ENCODE data around the gene GGT5. TPM values are rescaled to one million over a fixed set of nuclear protein-coding genes. Genes with fewer than 3 reads are reported as not detected.

Gene GGT5
- total and polyA plus RNA-seq, 2 donors (not counting 1 experiment from before 2014, with no cell fraction given): under 0.01 to 9.1 TPM

DNA sequence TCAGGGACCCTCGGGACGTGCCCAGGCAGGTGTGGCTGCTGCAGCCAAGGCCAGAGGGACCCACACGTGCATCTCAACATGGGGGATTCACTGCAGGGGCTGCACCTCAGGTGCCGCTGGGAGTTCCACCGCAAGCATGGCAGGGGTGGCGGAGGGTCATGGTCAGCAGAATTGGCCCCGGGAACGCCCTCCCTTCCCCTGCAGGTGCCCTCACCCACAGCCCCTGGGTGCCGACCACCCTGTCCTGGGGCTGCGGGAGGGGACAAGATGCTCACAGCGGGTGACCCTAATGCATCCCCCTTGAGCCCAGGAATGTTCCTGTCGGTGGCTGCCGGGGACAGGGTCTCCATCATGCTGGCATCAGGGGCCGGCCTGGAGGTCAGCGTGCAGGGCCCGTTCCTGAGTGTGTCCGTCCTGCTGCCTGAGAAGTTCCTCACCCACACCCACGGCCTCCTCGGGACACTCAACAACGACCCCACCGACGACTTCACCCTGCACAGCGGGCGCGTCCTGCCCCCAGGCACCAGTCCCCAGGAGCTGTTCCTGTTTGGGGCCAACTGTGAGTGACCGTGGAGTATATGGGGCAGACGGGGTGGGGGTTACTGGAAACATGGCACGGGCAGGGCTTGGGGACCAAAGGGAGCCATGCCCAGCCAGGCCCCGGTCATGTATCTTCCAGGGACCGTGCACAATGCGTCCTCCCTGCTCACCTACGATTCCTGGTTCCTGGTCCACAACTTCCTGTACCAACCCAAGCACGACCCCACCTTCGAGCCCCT lies 57.8 kb downstream of the GGT5 start:
- no peak overlapping the region for H2AFZ ChIP-seq (ENCODE audit: low read length)
- no peak for DNase-seq (ENCODE audit: low read depth in 2 of 2)
- H3K4me1 ChIP-seq (ENCODE audit: control insufficient read depth, extremely low read depth, insufficient read depth, low read length): peaks cover 6% of the 10 kb centered on the region
- H3K9ac ChIP-seq (ENCODE audit: insufficient read depth, low read length): no peak overlapping the region
- H4K20me1 ChIP-seq (ENCODE audit: control insufficient read depth, extremely low read depth, insufficient read depth, low read length): no peaks in the 10 kb centered on the region
- H3K27ac ChIP-seq (ENCODE audit: insufficient read depth, low read length): no peak overlapping the region
- no peaks in the 10 kb centered on the region for H3K9me3 ChIP-seq (ENCODE audit: control insufficient read depth, insufficient read depth, low read depth, low read length)
- TF ChIP-seq, protein P1, sequence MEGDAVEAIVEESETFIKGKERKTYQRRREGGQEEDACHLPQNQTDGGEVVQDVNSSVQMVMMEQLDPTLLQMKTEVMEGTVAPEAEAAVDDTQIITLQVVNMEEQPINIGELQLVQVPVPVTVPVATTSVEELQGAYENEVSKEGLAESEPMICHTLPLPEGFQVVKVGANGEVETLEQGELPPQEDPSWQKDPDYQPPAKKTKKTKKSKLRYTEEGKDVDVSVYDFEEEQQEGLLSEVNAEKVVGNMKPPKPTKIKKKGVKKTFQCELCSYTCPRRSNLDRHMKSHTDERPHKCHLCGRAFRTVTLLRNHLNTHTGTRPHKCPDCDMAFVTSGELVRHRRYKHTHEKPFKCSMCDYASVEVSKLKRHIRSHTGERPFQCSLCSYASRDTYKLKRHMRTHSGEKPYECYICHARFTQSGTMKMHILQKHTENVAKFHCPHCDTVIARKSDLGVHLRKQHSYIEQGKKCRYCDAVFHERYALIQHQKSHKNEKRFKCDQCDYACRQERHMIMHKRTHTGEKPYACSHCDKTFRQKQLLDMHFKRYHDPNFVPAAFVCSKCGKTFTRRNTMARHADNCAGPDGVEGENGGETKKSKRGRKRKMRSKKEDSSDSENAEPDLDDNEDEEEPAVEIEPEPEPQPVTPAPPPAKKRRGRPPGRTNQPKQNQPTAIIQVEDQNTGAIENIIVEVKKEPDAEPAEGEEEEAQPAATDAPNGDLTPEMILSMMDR (conservative IDR thresholded peaks at IDR 0.05 in 1 of 2, IDR thresholded peaks at IDR 0.05 in 1 of 2; ENCODE audit: low read depth in 1 of 2, low read length in 2 of 2): no peak
- TF ChIP-seq EZH2 (IDR thresholded peaks at IDR 0.05; ENCODE audit: low read length, missing control alignments): no peak
- no peaks in the 10 kb centered on the region for H3K27me3 ChIP-seq (ENCODE audit: control insufficient read depth, insufficient read depth, low read length)
- H3K4me3 ChIP-seq (replicated peaks in 1 of 4; ENCODE audit: control extremely low read depth in 1 of 4, insufficient read depth in 1 of 4, low read depth in 3 of 4, low read length in 4 of 4): no peak overlapping the region
- no peaks in the 10 kb centered on the region for H3K79me2 ChIP-seq (ENCODE audit: control insufficient read depth, insufficient read depth, low read length)
- peaks cover 2% of the 10 kb centered on the region for H3K36me3 ChIP-seq (ENCODE audit: control insufficient read depth, insufficient read depth, low read length)
- no peak overlapping the region for H3K4me2 ChIP-seq (ENCODE audit: extremely low read depth, insufficient read depth, low read length)

DNA sequence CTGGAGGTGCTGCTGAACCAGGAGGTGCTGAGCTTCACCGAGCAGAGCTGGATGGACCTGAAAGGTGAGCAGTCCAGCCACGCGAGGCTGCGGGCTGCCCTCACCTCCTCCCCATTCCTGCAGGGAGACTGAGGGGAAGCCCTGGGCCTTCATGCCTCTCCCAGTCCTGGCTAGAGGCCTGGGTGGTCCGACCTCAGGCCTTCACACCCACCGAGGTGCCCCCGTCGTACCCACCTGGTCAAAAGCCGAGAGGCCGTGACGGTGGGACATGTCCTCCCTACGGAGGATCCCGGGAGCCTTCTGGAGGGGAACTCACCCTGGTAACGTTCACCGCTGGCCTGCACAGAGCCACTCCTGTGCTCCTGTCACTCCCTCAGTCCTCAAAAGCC lies 58.5 kb downstream of the GGT5 start:
- no peak overlapping the region for H2AFZ ChIP-seq (ENCODE audit: low read length)
- H4K20me1 ChIP-seq (ENCODE audit: control insufficient read depth, extremely low read depth, insufficient read depth, low read length): no peaks in the 10 kb centered on the region
- H3K79me2 ChIP-seq (ENCODE audit: control insufficient read depth, insufficient read depth, low read length): no peaks in the 10 kb centered on the region
- H3K4me2 ChIP-seq (ENCODE audit: extremely low read depth, insufficient read depth, low read length): no peak overlapping the region
- no peak for TF ChIP-seq EZH2 (IDR thresholded peaks at IDR 0.05; ENCODE audit: low read length, missing control alignments)
- TF ChIP-seq, protein P1 (conservative IDR thresholded peaks at IDR 0.05 in 1 of 2, IDR thresholded peaks at IDR 0.05 in 1 of 2; ENCODE audit: low read depth in 1 of 2, low read length in 2 of 2): no peak
- no peak overlapping the region for H3K9ac ChIP-seq (ENCODE audit: insufficient read depth, low read length)
- no peak overlapping the region for H3K4me3 ChIP-seq (replicated peaks in 1 of 4; ENCODE audit: control extremely low read depth in 1 of 4, insufficient read depth in 1 of 4, low read depth in 3 of 4, low read length in 4 of 4)
- H3K27me3 ChIP-seq (ENCODE audit: control insufficient read depth, insufficient read depth, low read length): no peaks in the 10 kb centered on the region
- H3K27ac ChIP-seq (ENCODE audit: insufficient read depth, low read length): no peak overlapping the region
- H3K9me3 ChIP-seq (ENCODE audit: control insufficient read depth, insufficient read depth, low read depth, low read length): no peaks in the 10 kb centered on the region
- H3K36me3 ChIP-seq (ENCODE audit: control insufficient read depth, insufficient read depth, low read length): peaks cover 2% of the 10 kb centered on the region
- peaks cover 8% of the 10 kb centered on the region for H3K4me1 ChIP-seq (ENCODE audit: control insufficient read depth, extremely low read depth, insufficient read depth, low read length)
- DNase-seq (ENCODE audit: low read depth in 2 of 2): no peak

- no peak overlapping the region for H3K4me3 ChIP-seq (replicated peaks in 1 of 4; ENCODE audit: control extremely low read depth in 1 of 4, insufficient read depth in 1 of 4, low read depth in 3 of 4, low read length in 4 of 4)
- no peak overlapping the region for H2AFZ ChIP-seq (ENCODE audit: low read length)
- no peak for DNase-seq (ENCODE audit: low read depth in 2 of 2)
- no peak overlapping the region for H3K9ac ChIP-seq (ENCODE audit: insufficient read depth, low read length)
- H3K36me3 ChIP-seq (ENCODE audit: control insufficient read depth, insufficient read depth, low read length): peaks cover 2% of the 10 kb centered on the region
- no peaks in the 10 kb centered on the region for H3K79me2 ChIP-seq (ENCODE audit: control insufficient read depth, insufficient read depth, low read length)
- H3K27me3 ChIP-seq (ENCODE audit: control insufficient read depth, insufficient read depth, low read length): no peaks in the 10 kb centered on the region
- H3K27ac ChIP-seq (ENCODE audit: insufficient read depth, low read length): no peak overlapping the region
- no peak for TF ChIP-seq EZH2 (IDR thresholded peaks at IDR 0.05; ENCODE audit: low read length, missing control alignments)
- TF ChIP-seq, protein P1 (conservative IDR thresholded peaks at IDR 0.05 in 1 of 2, IDR thresholded peaks at IDR 0.05 in 1 of 2; ENCODE audit: low read depth in 1 of 2, low read length in 2 of 2): no peak
- H3K4me1 ChIP-seq (ENCODE audit: control insufficient read depth, extremely low read depth, insufficient read depth, low read length): peaks cover 8% of the 10 kb centered on the region
- H4K20me1 ChIP-seq (ENCODE audit: control insufficient read depth, extremely low read depth, insufficient read depth, low read length): no peaks in the 10 kb centered on the region
- H3K9me3 ChIP-seq (ENCODE audit: control insufficient read depth, insufficient read depth, low read depth, low read length): no peaks in the 10 kb centered on the region
- no peak overlapping the region for H3K4me2 ChIP-seq (ENCODE audit: extremely low read depth, insufficient read depth, low read length)
Measured at GRCh38 chr22:24185501-24186351, 59.2 kb downstream of the GGT5 start.

Measured in fibroblast of lung (primary cell).